ENCODE measurements around the gene RANBP10.

RANBP10 gene

GRCh38 chr16:67673712-67674580, 132.4 kb downstream of the RANBP10 start:
- DNase-seq: no peak

Data from EL (cell line).